Measurements from ENCODE around the gene LAMTOR3.

DNA sequence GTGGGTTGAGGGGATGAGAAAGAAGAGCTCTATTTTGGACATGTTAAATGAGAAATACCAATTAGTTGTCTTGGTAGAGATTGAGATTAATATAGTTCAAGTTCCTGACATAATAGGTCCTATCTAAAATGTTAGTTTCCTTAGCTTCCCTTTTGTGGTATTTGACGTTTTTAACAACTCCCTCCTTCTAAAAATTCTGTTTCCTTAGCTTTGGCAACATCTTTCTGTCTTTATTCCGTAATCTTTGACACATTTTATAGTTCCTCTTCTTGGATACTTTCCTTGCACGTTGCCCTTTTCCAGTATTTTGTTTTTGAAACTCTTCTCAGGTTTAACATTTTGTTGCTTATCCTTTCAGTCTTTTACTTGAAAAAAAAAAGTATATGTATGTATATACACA lies 36.9 kb downstream of the LAMTOR3 start:
- TF ChIP-seq, protein P1, sequence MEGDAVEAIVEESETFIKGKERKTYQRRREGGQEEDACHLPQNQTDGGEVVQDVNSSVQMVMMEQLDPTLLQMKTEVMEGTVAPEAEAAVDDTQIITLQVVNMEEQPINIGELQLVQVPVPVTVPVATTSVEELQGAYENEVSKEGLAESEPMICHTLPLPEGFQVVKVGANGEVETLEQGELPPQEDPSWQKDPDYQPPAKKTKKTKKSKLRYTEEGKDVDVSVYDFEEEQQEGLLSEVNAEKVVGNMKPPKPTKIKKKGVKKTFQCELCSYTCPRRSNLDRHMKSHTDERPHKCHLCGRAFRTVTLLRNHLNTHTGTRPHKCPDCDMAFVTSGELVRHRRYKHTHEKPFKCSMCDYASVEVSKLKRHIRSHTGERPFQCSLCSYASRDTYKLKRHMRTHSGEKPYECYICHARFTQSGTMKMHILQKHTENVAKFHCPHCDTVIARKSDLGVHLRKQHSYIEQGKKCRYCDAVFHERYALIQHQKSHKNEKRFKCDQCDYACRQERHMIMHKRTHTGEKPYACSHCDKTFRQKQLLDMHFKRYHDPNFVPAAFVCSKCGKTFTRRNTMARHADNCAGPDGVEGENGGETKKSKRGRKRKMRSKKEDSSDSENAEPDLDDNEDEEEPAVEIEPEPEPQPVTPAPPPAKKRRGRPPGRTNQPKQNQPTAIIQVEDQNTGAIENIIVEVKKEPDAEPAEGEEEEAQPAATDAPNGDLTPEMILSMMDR (IDR thresholded peaks at IDR 0.05; ENCODE audit: insufficient read depth, low read length, poor library complexity, severe bottlenecking), result no peak
- no peak for TF ChIP-seq EZH2phosphoT487 (conservative IDR thresholded peaks at IDR 0.05; ENCODE audit: low read length)

All from SU-DHL-6 (cell line).